Activated naive CD4-positive, alpha-beta T cell treated with anti-CD3 and anti-CD28 coated beads, Interleukin-2, amount 50 U/mL, for 72 hours (primary cell): ENCODE measurements around the gene RAB19. TPM values are rescaled to one million over a fixed set of nuclear protein-coding genes. Genes with fewer than 3 reads are reported as not detected.
A peak's percentile ranks its signal among the peaks of the same experiment; 100 is the strongest.

ENCODE experiments used
- ATAC-seq, 2 donors: fragments of 150-1000 bp; cut with Tn5 transposase; 2 replicates each; pipeline ENCODE4 v1.10.0; 2021; ENCODE audit warnings: mild to moderate bottlenecking in 2 of 2, moderate library complexity in 2 of 2
- DNase-seq, 2 donors: peaks; one replicate each; pipeline ENCODE4 v3.0.0; 2021 to 2022; ENCODE audit warnings: low spot score in 2 of 2
- H3K27ac Mint-ChIP-seq, 2 donors: one replicate each; pipeline ENCODE4 v1.8.0; 2022; ENCODE audit warnings: mild to moderate bottlenecking in 2 of 2, mixed read lengths in 2 of 2
- H3K36me3 Mint-ChIP-seq, 2 donors: one replicate each; pipeline ENCODE4 v1.8.0; 2022; ENCODE audit warnings: mixed read lengths in 2 of 2
- H3K9me3 Mint-ChIP-seq, 2 donors: one replicate each; pipeline ENCODE4 v1.8.0; 2022; ENCODE audit warnings: mixed read lengths in 2 of 2
- total RNA-seq, 2 donors: library from RNA; stranded (reverse); gene quantifications; one replicate each; pipeline ENCODE4 v1.2.3, GENCODE V29; 2022

Gene RAB19
- total RNA-seq, 2 donors from 2014 or later = 5.0 to 9.1 TPM

DNA sequence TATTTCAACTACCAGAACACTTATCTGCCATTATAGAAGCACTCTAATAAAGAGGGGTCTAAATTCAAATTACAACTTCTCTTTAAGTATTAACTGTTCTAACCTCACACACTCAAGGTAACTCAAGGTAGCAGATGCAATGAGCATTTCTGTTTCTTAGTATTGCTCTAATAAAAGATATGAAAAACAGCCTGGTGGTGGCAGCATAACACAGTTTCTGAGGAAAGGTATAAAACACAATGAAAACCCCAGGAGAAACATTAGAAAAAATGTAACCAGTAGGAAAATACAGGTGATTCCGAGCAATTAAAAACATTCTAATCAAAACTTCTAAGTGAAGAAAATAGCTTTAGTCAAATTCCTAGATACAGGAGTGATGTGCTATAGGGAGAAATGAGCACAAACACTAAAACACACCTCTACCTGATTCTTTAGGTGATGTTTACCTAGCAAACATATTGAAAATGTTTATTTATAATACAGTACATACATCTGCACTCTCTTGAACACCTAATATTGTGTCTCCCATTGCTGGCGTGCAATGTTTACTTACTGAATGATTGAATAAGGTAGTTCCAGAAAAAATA is 72.0 kb downstream of the RAB19 start:
- ATAC-seq = no peak
- Mint-ChIP-seq H3K9me3 (no peaks in the 10 kb centered on the region), H3K27ac (no peak overlapping the region), H3K36me3 (peaks cover 5 to 6% of the 10 kb centered on the region in 2 donors)
- DNase-seq = peak in 1 of 2 donors; percentile 43

DNA sequence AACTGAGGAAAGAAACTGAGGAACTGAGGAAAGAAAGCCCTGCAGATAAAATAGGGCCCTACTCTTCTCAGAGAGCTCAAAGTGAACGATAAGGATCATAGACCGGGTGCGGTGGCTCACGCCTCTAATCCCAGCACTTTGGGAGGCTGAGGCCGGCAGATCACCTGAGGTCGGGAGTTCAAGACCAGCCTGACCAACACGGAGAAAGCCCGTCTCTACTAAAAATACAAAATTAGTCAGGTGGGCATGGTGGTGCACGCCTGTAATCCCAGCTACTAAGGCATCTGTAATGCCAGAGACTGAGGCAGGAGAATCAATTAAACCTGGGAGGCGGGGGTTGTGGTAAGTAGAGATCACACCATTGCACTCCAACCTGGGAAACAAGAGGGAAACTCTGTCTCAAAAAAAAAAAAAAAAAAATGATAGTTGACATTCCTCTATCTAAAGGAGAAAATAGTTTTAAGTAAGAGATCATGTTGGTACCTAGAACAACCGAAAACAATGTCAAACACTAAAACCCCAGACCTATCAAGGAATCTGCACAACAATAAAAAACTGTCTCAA is 72.9 kb downstream of the RAB19 start:
- ATAC-seq = no peak
- H3K36me3 Mint-ChIP-seq = peaks cover 5 to 6% of the 10 kb centered on the region in 2 donors
- peak overlapping the region in 1 of 2 donors; percentile 82 for H3K27ac Mint-ChIP-seq
- DNase-seq = no peak
- H3K9me3 Mint-ChIP-seq = no peaks in the 10 kb centered on the region

Other genes starting within 250 kb of the RAB19 start
- gene KDM7A, start 227.1 kb upstream of the RAB19 start, total RNA-seq = 10 to 100 TPM; 28.4 to 38.6 TPM
- 10 to 100 TPM; 55.6 to 57.8 TPM for gene SLC37A3, start 5.5 kb upstream of the RAB19 start, total RNA-seq
- gene MKRN1, start 75.4 kb downstream of the RAB19 start, total RNA-seq = 10 to 100 TPM; 63.6 to 87.7 TPM
- gene DENND2A, start 236.8 kb downstream of the RAB19 start, total RNA-seq = not detected